GM13976 (cell line): Measurements from ENCODE around the gene LRRC14B.

Experiments used
- DNase-seq: peaks from one replicate; pipeline ENCODE4 v3.0.0; 2012; ENCODE audit warnings: low spot score
- CTCF ChIP-seq: IDR thresholded peaks from 2 replicates; pipeline ENCODE4 v1.5.1; 2012; ENCODE audit warnings: borderline replicate concordance, mild to moderate bottlenecking; ENCODE audit not compliant: insufficient read depth; ENCODE audit errors: extremely low read depth, missing control alignments, control extremely low read depth
- in situ Hi-C: fragments of 300-500 bp; cut with MboI; formaldehyde crosslinking; loops from one replicate; pipeline ENCODE4 v1.12.0; 2022; ENCODE audit warnings: low sequenced_read_pairs, mixed read lengths, inconsistent platforms; ENCODE audit not compliant: unreplicated experiment

Gene LRRC14B

GRCh38 chr5:186091-187041, 4.9 kb upstream of the LRRC14B start:
- no peak for TF ChIP-seq CTCF
- no peak for DNase-seq
- in situ Hi-C loops, result no loop called here

DNA sequence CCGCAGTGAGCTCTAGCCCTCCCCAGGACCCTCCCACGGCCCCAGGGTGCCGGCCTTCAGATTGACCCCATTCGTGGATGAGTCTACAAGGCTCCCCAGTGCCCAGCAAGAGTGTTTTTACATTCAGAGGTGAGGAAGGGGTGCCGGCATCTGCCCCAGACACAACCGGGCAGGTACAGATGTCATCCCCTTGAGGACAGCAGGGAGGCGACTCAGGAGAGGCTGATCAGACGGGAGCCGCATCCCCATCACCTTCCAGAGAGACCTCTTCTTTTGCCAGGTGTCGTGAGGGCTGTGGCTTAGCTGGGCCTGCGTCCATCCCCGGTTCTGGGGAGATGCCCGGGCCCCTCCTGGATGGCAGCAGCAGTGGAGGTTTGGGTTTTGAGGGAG, 4.3 kb upstream of the LRRC14B start:
- TF ChIP-seq CTCF, result no peak
- no peak for DNase-seq
- in situ Hi-C loops, result no loop called here

GRCh38 chr5:187617-188451, 3.5 kb upstream of the LRRC14B start:
- TF ChIP-seq CTCF, result no peak
- no peak for DNase-seq
- in situ Hi-C loops, result no loop called here

DNA sequence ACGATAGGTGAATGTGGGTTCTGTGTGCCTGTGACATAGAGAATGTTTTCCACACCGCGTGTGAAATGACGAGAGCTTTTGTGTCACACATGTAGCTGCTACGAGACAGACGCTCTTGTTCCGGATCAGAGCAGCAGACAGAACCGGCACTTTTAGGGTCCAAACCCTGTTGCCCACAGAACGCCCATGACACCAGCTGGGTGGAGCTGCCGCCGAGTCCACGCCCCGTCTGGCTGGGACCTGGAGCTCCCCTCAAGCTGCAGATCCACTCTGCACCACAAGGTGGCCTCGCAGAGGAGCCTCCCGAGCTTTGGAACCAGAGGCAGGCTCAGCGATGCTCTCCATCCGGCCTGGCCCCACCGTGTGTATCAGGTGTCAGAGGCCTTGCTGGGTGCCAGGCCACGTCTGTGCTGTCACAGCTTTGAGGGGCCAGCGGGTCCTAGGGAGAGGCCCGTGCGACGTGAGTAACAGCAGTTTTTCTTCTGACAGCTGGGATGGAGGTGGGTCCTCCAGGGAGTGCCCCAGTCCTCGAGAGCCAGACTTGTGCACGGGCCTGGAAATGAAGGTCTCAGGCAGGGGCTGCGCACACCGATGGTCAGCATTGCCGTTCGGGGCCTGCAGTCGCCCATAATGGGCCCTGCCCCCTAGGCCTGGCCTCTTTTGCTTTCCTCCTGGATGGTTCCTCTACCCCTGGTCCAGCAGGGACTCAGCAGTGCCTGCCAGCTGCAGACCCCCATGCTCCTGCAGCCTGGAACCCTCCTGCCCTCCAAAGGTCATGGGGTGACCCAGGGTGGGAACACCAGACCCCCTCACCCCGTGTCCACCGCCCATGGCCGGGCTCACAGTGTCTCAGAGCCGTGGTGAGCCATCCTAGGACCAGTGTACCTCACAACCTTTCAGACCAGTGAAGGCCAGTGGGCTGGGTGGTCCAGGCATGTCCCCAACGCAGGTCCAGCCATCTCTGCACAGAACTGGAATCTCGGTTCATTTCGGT, 2.5 kb upstream of the LRRC14B start:
- TF ChIP-seq CTCF, result peak; percentile 85
- in situ Hi-C loops, result no loop called here
- DNase-seq, result peak; percentile 96

GRCh38 chr5:189486-189885, 1.8 kb upstream of the LRRC14B start:
- in situ Hi-C loops, result no loop called here
- no peak for TF ChIP-seq CTCF
- no peak for DNase-seq

GRCh38 chr5:189976-190365, 1.3 kb upstream of the LRRC14B start:
- TF ChIP-seq CTCF, result no peak
- in situ Hi-C loops, result no loop called here
- DNase-seq, result no peak
